ENCODE measurements around the gene LEKR1. TPM values are rescaled to one million over a fixed set of nuclear protein-coding genes. Genes with fewer than 3 reads are reported as not detected.

The LEKR1 gene
- total RNA-seq, 1 donor from 2014 or later, result not detected

DNA sequence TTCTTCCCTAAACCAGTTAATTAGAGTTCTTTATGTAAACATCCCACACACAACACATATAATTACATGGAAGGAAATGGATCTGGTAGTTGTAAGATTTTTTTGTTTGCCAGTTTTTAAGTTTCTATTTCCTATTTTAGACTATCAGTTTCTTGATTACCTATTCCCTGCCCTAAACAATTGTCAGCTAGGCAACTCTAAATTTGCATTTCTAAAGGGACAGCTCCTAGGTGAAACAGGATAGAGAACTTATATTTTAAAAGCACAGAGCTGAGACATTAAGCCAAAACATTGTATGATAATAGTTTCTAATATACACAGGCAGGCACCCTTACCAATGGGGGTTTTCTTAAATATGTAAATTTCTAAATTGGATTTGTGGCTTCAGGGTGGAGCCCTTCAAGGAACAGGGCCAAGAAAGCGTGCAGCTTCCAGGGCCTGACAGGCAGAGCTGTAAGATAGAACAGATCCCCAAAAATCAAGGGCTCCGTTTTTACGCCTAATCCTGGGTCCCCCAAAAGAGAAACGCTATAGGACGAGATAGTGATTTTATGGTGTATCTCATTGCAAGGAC lies 8.9 kb downstream of the LEKR1 start:
- Histone ChIP-seq H3K36me3 (no peaks in the 10 kb centered on the region), H3K27me3 (no peaks in the 10 kb centered on the region), H3K27ac (no peak overlapping the region), H3K9me3 (no peaks in the 10 kb centered on the region), H3K4me3 (no peak overlapping the region), H3K4me1 (no peaks in the 10 kb centered on the region)
- intact Hi-C loops (cut with DNase I), result no loop called here
- TF ChIP-seq, protein P1, sequence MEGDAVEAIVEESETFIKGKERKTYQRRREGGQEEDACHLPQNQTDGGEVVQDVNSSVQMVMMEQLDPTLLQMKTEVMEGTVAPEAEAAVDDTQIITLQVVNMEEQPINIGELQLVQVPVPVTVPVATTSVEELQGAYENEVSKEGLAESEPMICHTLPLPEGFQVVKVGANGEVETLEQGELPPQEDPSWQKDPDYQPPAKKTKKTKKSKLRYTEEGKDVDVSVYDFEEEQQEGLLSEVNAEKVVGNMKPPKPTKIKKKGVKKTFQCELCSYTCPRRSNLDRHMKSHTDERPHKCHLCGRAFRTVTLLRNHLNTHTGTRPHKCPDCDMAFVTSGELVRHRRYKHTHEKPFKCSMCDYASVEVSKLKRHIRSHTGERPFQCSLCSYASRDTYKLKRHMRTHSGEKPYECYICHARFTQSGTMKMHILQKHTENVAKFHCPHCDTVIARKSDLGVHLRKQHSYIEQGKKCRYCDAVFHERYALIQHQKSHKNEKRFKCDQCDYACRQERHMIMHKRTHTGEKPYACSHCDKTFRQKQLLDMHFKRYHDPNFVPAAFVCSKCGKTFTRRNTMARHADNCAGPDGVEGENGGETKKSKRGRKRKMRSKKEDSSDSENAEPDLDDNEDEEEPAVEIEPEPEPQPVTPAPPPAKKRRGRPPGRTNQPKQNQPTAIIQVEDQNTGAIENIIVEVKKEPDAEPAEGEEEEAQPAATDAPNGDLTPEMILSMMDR (IDR thresholded peaks at IDR 0.05), result no peak
- no peak for DNase-seq (ENCODE audit: low spot score in 2 of 2)

DNA sequence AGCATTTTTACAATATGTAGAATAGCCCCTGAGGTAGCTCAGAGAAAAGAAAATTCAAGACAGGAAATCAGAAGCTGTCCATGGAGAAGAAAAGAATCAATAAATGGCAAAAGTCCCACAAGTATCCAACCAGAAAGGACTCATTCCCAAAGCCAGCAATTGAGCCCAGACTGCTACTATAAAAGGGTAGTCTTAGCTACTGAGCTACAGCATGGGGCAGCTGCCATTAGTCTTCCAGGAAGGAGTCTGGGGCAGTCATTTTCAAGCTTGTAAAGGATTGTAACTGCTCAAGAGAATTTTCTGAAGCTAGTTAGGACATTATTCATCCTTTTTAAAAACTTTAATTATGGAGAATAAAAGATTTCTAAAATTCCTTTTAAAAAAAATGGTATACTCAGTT lies 10.5 kb downstream of the LEKR1 start:
- Histone ChIP-seq H3K4me1 (no peaks in the 10 kb centered on the region), H3K36me3 (no peaks in the 10 kb centered on the region), H3K27ac (no peak overlapping the region), H3K4me3 (no peak overlapping the region), H3K27me3 (no peaks in the 10 kb centered on the region), H3K9me3 (no peaks in the 10 kb centered on the region)
- intact Hi-C loops (cut with DNase I), result no loop called here
- no peak for DNase-seq (ENCODE audit: low spot score in 2 of 2)
- TF ChIP-seq, protein P1 (IDR thresholded peaks at IDR 0.05), result no peak

DNA sequence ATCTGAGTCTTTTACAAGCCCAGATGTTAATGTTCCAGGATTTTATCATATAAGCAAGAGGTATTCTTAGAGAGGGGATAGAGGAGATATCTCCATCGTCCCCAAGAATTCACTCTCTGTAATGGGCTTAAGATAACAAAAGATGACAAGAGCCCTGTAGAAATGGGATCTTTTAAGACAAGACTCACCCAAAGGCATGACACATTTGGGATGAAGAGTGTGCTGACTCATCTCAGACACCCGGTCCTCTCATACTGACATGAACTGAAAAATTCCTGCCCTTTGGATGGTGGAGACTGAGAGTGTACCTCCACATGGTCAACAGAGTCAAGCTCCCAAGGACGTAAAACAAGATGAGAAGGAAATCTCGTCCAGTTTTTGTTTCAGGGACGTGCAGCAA lies 11.0 kb downstream of the LEKR1 start:
- Histone ChIP-seq H3K36me3 (no peaks in the 10 kb centered on the region), H3K27me3 (no peaks in the 10 kb centered on the region), H3K4me1 (no peaks in the 10 kb centered on the region), H3K27ac (no peak overlapping the region), H3K9me3 (no peaks in the 10 kb centered on the region), H3K4me3 (no peak overlapping the region)
- no peak for DNase-seq (ENCODE audit: low spot score in 2 of 2)
- intact Hi-C loops (cut with DNase I), result no loop called here
- TF ChIP-seq, protein P1 (IDR thresholded peaks at IDR 0.05), result no peak

DNA sequence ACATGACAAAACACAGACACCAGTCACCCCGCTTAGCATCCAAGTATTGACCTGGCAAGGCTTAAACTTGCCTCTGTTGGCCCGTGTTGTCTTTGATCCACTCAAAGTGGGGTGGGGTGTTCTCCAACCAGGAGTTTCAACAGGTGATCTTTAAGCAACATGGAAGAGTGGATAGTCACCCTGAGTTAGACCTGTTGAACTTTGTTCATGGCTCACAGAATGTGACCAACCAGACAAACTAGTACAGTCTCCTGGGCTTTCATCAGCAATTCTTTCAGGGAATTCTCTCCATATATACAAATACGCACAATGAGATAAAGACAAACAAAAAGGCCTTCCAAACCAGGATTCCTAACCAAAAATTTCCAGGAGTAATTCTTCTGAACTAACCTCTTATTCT lies 11.9 kb downstream of the LEKR1 start:
- Histone ChIP-seq H3K27ac (no peak overlapping the region), H3K4me1 (peaks cover 0 to 5% of the 10 kb centered on the region in 2 donors), H3K4me3 (no peak overlapping the region), H3K27me3 (no peaks in the 10 kb centered on the region), H3K9me3 (no peaks in the 10 kb centered on the region), H3K36me3 (no peaks in the 10 kb centered on the region)
- TF ChIP-seq, protein P1 (IDR thresholded peaks at IDR 0.05), result no peak
- DNase-seq (ENCODE audit: low spot score in 2 of 2), result no peak
- intact Hi-C loops (cut with DNase I), result no loop called here

DNA sequence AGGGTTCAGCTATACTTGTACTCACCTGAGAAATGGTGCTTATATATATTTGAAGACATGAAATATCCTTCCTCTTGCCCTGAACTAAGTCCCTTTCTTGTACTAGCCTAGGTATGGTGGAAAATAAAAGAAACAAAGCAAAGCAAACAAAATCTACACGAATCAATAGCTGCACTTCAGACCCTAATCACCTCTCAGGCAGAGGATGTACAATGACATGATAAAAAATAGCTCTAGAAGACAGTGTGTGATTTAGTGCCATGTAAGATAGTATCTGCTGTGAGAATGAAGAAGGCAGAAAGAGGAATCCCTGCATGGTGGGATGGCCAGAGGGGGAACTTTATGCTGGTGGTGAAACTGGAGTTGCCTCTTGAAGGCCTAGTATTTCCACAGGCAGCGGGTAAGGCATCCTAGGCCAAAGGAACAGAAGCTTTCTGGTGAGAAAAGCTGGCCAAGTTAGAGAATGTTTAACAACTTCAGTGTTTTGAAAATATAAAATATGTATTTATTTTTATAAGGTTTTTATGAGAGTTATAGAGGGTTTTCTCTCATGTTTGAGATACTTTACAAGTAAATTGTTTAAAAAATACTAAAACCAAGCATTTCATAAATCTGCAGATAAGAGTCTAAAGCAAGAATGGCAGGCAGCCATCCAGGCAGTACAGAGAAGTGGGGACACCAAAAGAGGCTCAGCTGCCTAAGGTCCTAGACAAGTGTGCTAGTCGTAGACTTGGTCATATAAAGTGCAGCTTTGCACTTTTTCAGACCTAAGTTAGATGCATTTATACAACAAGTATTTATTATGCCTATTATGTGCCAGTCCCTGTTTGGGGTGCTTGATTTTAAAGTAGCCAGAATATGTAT lies 14.9 kb downstream of the LEKR1 start:
- intact Hi-C loops (cut with DNase I), result no loop called here
- no peaks in the 10 kb centered on the region for H3K36me3 ChIP-seq
- H3K9me3 ChIP-seq, result no peaks in the 10 kb centered on the region
- H3K4me3 ChIP-seq, result no peak overlapping the region
- no peak for DNase-seq (ENCODE audit: low spot score in 2 of 2)
- no peak overlapping the region for H3K27ac ChIP-seq
- TF ChIP-seq, protein P1 (IDR thresholded peaks at IDR 0.05), result no peak
- no peaks in the 10 kb centered on the region for H3K27me3 ChIP-seq
- H3K4me1 ChIP-seq, result peaks cover 0 to 6% of the 10 kb centered on the region in 2 donors
